Fibroblast of lung (primary cell): ENCODE results near the gene MAT2A.

ENCODE experiments used
- EZH2 ChIP-seq: IDR thresholded peaks from 2 replicates; pipeline ENCODE4 v1.5.1; 2012; ENCODE audit warnings: low read length, control low read depth, mild to moderate bottlenecking; ENCODE audit errors: missing control alignments
- TF ChIP-seq, protein P1 (sequence below), 2 donors: IDR thresholded peaks in 1 of 2; conservative IDR thresholded peaks in 1 of 2; 1 replicate in 1 of 2; 2 replicates in 1 of 2; pipeline ENCODE4 v1.5.1; 2011 to 2012; ENCODE audit warnings: low read length in 2 of 2, control low read depth in 1 of 2, inconsistent platforms in 1 of 2, low read depth in 1 of 2, mild to moderate bottlenecking in 1 of 2

DNA sequence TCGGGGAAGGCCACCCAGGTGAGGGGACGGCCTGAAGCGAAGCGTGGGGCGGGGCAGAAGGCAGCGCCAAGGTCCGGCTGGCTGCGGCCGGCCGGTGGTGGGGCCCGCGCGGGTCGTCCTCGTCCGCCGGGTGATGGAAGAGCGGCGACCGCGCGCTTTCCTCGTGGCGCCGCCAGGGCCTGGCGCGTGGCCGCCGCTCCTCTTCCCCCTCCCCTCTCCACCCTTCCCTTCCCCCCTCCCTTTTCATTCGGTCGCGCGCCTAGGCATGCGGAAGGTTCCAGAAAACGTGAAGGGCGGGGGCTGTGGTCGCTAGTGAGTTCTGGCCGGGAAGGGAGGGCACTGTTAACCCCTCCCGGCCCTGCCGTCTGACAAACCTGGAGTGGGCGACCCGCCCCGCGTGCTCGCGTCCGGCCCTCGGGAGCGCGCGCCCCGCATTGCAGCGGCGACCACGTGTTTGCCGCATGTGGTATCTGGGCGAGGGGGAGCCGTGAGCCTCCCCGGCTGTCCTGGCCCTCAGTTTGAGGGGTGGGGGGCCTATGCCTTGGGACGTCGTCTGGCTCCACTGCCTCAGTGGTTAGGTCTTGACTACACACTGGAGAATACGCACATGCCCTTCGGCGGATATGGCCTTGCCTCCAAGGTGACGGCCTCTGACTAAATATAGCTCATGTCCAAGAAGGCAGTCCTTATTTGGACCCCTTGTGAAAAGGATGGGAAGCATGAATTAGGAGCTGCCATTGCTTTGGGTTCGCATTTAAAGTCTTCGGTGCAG lies 579 bp downstream of the MAT2A start:
- TF ChIP-seq, protein P1, sequence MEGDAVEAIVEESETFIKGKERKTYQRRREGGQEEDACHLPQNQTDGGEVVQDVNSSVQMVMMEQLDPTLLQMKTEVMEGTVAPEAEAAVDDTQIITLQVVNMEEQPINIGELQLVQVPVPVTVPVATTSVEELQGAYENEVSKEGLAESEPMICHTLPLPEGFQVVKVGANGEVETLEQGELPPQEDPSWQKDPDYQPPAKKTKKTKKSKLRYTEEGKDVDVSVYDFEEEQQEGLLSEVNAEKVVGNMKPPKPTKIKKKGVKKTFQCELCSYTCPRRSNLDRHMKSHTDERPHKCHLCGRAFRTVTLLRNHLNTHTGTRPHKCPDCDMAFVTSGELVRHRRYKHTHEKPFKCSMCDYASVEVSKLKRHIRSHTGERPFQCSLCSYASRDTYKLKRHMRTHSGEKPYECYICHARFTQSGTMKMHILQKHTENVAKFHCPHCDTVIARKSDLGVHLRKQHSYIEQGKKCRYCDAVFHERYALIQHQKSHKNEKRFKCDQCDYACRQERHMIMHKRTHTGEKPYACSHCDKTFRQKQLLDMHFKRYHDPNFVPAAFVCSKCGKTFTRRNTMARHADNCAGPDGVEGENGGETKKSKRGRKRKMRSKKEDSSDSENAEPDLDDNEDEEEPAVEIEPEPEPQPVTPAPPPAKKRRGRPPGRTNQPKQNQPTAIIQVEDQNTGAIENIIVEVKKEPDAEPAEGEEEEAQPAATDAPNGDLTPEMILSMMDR (conservative IDR thresholded peaks at IDR 0.05 in 1 of 2, IDR thresholded peaks at IDR 0.05 in 1 of 2; ENCODE audit: low read depth in 1 of 2, low read length in 2 of 2) = no peak
- TF ChIP-seq EZH2 = no peak
